ENCODE results near the gene LY6G5B.

LY6G5B gene

DNA sequence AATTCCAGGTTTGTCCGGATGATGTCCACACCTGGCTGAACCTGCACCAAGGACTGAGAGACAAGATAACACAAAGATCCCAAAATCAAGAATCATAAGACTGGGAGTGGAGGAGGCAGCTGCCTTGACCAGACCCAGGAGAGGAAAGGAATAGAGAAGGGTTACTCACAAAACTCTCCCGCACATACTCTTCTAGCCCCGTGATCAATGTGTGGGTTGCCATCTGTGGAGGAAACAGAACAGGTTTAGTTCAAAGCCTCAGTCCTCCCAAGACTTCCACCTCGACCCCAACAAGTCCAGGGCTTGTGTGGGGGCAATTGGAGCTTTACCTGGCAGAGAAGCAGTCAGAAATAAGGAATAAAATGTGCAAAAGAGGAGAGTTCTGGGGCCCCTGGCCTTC is 28.4 kb upstream of the LY6G5B start:
- DNase-seq = no peak

DNA sequence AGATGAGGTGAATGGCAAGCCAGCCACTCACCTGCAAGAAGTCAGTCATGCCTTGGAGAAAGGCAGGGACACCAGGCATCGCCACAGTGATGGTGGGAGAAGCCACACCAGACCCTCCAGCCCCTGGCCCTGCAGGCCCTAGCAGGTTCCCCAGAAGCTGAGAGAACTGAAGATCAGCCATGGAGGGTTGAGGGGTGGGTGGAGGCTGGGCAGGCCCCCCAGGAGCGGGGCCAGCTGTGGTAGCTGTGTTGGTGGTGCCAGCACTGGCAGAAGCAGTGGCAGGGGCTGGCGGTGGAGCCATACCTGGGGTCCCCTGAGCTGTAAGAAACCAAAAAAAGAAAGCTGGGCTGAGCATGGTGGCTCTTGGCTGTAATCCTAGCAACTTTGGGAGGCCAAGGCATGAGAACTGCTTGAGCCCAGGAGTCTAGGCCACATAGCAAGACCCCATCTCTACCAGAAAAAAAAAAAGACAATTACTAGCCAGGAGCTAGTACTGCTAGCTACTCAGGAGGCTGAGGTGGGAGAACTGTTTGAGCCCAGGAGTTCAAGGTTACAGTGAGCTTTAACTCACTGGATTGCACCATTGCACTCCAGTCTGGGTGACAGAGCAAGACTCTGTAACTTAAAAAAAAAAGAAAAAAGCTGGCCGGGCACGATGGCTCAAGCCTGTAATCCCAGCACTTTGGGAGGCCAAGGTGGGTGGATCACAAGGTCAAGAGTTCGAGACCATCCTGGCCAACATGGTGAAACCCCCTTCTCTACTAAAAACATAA is 26.8 kb upstream of the LY6G5B start:
- no peak for DNase-seq

DNA sequence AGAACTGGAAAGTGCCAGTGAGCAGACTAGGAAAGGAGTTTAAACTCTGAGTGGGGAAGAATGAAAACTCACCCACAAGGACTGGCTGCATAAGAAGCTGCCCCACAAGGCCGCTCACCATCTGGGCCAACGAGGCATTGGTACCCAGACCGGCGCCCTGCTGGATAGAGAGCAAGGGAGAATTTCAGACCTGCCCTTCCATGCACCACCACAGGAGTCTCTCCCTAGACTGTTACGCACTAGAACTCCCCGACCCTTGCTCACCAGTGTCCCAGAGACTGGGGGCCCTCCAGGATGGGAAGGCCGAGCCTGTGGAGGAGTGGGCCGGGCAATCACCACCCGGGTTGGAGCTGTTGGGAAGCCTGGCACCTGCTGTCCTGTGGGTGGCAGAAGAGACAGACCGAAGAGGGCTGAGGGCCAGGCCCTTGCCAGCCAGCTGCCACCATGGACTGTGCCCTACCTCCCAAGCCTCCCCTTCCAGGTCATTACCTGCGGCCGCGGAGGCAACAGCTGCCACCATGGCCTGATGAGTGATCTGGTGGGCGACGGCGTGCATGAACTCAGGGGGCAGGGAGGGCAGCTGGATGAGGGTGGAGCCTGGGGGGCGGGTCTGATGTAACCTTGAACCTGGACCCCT is 25.8 kb upstream of the LY6G5B start:
- no peak for DNase-seq

DNA sequence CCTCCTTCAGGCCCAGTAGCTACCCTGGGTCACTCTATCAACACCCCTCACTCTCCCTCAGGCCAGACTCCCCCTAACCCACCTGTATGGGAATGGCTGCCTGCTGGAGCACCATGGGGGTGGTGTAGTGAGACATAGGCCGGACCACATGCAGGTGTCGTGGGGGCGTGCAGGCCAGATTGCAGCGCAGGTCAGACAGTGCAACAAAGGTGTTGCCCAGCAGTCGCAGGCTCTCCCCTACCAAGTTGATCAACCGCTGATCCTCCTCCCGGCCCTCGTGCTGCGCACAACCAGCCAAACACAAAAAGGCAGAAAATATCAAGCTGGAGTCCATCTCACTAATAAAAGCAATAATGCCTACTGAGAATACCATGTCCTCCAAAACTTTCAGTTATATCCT is 24.5 kb upstream of the LY6G5B start:
- no peak for DNase-seq

DNA sequence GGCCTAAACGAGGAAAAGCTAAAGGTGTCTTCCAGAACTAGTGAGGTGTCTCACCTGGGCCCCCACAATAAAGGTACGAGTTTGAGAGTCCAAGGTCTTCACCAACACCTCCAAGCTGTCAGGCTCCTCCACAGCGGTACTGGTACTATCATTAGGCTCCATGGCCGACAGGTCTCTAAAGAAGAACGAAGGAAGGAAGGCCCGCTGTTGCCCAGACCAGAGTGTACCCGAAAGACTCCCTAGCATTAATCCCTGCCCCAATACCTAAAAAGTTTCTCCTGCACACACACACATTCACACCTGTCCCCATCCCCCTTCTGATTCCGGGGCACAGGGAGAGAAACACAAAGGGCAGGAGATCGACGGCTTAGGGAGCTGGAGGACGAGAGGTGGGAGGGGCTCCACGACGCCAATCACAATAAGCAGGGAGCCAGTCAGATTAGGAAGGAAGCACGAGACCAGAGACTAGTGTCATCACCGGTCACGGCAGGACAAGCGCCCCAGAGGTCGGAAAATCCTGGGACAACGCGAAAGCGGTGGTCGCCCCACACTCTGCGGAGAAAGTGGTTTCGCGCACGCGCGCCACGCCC is 18.1 kb upstream of the LY6G5B start:
- DNase-seq = peak; percentile 31 to 65

DNA sequence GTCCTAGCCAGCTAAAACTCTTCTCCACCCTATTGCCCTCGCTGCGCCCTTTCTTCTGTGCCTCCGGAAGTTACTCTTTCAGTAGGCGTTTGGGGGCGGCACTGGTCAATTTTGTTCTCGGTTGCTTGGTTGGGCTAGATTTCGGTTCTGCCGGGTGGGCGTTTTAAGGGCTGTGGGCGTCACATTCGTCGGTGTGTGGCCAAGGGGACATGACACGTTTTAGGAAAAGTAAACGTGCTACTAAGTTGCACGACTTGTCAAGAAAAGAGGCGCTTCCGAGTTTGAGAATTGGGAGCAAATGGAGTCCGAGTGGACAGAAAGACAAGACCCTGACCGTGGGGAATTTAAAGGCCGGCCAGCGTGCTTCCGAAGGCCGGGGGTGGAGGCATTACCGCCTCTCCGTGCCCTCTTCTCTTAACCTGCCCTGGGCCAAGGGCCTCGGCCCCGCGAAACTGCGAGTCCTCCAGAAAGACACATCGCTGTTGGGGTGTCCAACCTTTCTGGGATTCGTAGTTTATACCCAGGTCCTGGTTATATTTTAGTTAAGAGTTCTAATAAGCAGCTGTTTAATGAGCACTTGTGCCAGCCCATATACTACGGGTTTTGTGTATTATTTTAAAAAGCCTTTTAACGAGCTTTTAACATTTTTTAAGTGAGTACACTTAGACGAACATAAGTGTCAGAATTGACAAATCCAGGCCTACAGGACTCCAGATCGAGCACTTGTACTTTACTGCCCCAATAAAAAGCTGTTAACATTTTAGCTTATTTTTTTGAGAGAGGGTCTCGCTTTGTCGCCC is 16.7 kb upstream of the LY6G5B start:
- DNase-seq = peak; percentile 94 to 97

DNA sequence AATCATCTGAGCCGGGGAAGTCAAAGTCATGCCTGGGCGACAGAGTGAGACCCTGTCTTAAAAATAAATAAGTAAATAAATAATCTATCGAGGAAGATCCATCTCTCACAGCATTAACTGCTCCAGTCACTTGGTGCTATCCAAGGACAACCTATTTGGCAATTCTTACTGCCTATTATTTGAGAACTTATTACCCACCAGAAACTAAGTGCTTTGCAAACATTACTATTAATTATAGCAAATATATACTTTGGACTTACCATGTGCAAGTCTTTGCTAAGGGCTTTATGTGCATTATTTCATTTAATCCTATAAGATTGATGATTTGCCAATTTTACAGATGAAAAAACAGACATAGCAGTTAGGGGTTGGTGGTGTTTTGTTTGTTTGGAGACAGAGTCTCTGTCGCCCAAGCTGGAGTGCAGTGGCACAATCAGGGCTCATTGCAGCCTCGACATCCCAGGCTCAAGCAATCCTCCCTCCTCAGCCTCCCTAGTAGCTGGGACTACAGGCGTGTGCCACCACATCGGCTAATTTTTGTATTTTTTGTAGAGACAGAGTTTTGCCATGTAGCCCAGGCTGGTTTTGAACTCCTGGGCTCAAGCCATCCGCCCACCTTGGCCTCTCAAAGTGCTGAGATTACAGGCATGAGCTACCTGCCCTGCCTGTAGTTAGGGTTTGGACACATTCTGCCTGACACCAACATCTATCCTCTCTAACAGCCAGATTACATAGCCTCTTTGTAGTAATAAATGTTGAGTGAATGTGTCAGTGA is 15.0 kb upstream of the LY6G5B start:
- no peak for DNase-seq

DNA sequence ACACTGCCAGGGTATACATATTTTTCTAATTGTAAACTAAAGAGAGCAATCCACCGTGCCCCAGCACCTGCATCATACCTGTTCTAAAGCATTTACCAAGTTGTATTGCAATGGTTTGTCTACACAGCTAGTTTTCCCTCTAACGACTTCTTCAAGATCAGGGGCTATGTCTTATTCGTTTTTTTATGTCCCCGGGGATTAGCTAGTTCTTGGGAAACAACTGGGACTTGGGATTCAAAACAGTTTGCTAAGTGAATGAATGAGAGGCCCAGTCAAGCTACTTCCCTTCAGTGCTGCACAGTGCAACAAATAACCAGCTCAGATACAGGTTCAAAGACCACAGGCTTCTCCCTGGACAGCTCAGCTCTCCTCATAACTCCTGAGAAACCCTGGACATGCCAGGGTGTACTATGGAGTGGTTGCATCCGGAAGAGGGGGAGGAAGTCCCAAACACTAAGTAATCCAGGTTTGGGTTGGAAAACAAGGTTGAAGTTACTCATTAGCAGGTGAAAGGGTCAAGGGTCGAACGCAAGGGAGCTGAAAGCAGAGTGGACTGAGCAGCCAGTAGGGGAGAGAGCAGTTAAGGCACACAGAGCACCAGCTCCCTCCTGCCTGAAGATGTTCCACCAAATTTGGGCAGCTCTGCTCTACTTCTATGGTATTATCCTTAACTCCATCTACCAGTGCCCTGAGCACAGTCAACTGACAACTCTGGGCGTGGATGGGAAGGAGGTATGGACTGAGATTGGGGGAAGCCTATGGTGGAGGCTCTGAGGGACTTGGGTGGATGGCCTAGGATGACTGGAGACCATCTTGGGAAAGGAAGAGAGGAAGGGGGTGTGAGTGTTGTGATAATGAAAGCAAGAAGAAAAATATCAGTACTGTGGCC is 14.2 kb upstream of the LY6G5B start, which contains the start of gene APOM:
Gene APOM (plus strand): TSS at position 546 of the 889 bp plus-strand sequence. CDS start 73 bp downstream, at position 619.
- DNase-seq = no peak

DNA sequence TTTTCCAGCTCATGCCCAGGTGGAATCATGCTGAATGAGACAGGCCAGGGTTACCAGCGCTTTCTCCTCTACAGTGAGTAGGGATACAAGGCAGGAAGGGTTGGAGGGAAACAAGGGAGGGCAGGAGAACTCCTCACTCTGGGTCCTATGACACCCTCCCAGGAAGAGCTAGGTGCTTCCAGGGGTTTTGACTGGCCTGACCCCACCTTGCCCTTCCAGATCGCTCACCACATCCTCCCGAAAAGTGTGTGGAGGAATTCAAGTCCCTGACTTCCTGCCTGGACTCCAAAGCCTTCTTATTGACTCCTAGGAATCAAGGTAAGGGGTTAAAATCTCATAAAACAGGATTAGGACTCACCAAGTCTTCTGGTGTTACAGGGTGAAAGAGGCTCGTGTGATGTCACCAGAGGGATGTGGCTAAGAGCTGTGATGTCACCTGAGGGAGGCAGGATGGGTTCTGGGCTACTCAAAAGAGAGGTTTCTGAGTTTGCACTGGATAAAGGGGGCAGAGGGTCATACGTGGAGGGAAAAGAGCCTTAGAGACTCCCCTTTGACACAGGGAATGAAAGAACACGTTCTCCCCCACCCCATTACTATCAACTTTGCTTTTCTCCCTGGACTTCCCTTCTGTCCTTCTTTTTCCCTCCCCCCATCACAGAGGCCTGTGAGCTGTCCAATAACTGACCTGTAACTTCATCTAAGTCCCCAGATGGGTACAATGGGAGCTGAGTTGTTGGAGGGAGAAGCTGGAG is 12.2 kb upstream of the LY6G5B start:
- DNase-seq = no peak

DNA sequence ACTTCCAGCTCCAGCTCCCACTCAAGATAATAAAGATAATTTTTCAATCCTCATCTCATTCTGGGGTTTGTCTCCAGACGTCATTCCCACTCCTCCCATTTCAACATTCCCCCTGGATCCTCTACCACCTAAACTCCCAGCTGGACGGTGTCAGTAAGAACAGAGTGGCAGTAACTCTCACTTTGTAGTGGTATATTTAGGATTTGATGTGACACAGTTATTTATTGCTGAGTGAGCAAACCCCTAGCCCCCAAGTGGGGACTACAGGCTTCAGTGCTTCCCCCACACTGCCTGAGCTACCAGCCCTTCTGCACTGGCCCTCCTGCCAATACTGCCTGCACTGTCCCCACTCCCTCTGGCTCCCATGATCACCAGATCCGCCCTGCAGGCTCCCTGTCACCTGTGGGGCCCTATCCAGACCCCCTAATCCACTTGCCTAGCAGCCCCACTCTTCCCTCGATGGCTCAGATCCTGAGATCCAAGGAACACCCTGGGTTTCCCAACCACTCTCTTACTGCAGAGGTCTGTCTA is 11.6 kb upstream of the LY6G5B start:
- DNase-seq = no peak

DNA sequence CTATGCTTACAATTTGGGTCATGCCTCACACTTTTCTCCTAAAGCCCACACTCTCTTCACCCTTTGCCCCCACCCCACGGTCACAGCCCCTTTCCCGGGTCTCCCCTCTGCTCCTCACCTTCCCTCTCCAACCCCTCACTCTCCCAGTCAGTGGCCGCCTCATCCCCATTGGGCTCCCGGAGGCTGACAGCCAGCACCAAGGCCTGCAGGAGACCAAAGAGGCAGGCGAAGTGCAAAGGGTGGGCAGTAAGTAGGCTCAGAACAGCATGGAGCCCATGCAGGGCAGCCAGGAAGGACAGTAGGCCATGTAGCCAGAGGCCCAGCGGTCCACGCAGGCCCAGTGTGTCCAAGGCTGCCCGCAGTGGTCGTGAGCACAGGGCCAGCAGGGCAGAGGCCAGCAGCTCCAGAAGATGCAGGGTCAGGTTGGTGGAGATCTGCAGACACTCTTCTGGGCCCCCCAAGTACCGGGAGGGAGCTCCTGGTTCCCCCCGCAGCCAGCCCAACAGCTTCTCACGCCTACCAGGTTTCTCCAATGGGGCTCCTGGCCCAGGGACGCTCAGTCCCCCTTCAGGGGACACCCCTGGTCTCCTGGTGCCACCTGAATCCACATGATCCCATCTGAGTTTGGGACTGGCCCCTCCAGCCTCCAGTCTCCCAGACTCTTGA is 10.7 kb upstream of the LY6G5B start:
- no peak for DNase-seq

DNA sequence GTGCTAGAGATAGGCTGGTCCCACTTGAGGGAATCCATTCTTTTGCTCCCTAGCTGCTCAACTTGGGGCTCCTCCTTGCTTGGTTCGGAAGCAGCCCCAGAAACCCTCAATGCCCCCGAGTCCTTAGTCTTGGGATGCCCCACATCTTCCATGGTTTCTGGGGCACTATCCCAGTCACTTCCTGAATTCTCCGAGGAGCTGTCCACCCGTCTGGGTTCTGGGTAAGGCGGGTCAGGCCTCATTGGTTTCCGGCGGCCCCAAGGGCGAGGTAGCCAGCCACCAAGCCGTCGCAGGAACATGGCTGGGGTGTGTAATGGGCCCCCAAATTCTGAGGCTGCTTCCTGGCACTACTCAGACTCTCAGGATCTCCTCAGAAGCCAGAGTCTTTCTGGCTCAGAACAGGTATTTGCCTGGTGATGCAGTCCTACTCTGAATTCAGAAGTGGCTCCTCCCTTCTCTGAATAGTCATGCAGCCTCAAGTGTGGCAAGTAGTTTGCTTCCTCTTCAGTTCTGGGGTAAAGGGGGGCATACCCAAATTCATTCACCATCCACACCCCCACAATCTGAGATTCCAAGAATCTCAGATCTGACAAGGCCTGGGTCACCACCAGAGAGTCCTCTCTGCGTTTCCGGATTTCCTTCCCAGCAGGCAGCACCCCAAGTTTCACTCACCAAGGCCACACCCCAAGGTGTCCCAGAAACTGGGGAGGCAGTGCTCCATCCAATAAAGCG is 10.0 kb upstream of the LY6G5B start:
- no peak for DNase-seq

DNA sequence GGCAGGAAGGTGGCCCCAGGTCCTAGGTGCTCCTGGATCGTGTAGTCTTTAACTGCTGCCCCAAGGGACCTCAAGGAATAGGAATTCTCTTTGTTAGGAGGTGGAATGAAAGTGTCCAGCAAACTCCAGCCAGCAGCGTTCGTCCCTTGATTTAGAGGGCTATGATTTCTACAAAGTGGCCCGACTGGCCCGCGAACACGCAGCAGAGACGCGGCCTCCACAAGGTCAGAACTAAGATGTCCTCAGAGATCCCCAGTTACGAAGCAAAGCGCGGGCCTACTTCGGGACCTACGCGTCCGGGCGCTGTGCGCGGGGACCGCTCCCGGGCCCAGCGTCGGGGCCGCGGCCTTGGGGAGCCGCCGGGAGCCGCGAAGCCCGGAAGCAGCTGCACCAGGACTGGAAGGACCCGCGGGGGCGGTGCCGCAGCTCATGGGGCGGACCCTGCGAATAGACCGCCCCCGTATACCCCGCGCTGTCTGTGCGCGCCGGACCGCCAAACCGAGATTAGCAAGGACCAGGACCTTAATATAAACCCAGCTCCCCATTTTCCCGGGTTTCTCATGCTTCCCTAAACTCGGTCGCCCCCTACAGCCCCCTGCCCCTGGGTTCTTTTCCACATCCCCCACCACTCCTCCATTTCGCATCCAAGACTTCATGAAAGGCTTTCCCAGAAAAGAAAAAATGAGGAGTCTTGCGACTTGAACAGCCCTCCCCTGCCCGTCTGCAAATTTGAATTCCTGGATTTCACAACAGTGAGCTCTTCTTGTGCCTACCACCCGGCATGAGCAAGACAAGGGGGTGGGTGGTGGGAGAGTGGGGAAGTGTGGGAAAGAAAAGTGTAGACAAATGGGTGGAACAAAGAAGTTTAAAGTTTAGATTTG is 9.2 kb upstream of the LY6G5B start, which contains the start of gene C6orf47:
Gene C6orf47 (minus strand): TSS at position 398 of the 881 bp plus-strand sequence. CDS start 831 bp downstream, outside the sequence.
- peak; percentile 79 to 87 for DNase-seq

DNA sequence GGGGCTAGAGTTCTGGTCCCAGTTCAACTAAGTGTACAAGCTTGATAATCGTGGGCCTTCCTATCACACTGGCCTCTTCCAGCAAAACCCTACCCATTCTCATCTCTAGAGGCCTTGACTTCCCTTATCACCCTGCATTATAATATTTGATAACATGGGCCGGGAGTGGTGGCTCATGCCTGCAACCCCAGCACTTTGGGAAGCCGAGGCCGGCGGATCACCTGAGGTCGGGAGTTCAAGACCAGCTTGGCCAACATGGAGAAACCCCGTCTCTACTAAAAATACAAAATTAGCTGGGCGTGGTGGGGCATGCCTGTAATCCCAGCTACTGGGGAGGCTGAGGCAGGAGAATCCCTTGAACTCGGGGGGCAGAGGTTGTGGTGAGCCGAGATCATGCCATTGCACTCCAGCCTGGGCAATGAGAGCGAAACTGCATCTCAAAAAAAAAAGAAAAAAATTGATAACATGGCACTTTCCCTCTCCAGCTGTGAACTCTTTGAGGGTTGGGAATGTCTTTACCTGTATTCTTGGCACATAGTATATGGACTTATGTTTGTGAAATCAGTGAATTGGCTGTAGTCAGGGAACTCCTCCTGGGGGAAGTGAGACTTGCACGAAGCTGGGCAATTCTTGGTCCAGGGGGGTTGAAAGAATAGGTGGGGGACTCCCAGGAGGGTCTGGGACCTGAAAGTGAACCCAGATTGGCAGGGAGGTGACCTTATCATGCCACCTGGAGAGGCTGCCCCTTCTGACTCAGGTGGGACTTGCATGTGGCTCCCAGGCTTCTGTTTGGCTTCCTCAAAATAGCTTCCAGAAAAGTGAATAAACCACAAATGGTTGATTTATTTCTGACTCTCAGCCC is 8.3 kb upstream of the LY6G5B start:
- DNase-seq = no peak

DNA sequence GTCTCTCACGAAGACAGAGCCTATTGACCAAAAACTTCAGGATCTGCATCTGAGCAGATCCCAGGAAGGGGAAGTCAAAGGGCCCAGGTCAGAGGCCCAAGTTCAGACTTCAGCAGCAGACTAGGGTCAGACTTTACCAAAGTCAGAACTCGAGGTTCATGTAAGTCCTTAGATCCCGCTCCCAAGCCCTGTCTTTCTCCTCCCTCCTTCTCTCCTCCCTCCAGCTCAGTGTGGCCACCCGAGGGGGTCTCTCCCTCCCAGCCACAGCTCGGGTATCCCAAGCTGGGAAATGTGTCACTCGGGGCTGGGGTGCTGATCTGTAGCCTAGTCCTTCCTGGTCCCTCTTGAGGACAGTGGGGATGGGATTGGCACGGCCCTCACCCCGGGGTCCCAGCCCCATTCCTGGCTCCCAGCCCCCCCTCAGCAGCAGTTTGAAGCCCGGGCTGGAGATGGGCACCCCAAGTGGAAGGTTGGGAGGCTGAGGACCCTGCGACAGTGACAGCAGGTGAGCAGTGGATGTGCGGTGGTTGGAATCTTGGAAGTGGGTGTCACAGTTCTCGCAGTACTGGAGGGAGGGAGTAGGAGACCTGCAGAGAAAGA is 7.6 kb upstream of the LY6G5B start:
- no peak for DNase-seq

Data from NCI-H2081 (cell line).